GM12878 (cell line): ENCODE measurements around the gene RASSF6. TPM values are rescaled to one million over a fixed set of nuclear protein-coding genes. Genes with fewer than 3 reads are reported as not detected.

Experiments
- ATAC-seq: fragments of 200-7000 bp; cut with Tn5 transposase; 3 replicates; pipeline ENCODE4 v1.9.1; 2020; ENCODE audit warnings: mild to moderate bottlenecking, moderate library complexity
- BruUV-seq: library from RNA; stranded (reverse); fragments of 400-500 nt; replicated peaks from 2 replicates; lab custom pipeline; 2021; lab: Mats Ljungman, UMichigan
- CTCF ChIA-PET: fragments of 300-600 bp; sonication (Branson Sonifier 250); formaldehyde crosslinking; extraction: SDS; loops from one replicate; lab custom pipeline; 2021; ENCODE audit warnings: inconsistent platforms; lab: Yijun Ruan, JAX
- POLR2A ChIA-PET: fragments of 350-600 bp; formaldehyde crosslinking; extraction: SDS; loops from one replicate; lab custom pipeline; 2021; ENCODE audit warnings: inconsistent platforms; lab: Charles Lee
- RAD21 ChIA-PET: fragments of 300-600 bp; sonication (Branson Sonifier 250); formaldehyde crosslinking; loops from one replicate; lab custom pipeline; 2023; ENCODE audit warnings: antibody characterized with exemption; ENCODE audit not compliant: unreplicated experiment; lab: Charles Lee
- SMC1A ChIA-PET: fragments of 300-600 bp; sonication (Branson Sonifier 250); formaldehyde crosslinking; loops from one replicate; lab custom pipeline; 2023; ENCODE audit not compliant: unreplicated experiment, uncharacterized antibody; lab: Charles Lee
- DNase-seq: peaks from one replicate; pipeline ENCODE4 v3.0.0-alpha.2; 2011; ENCODE audit warnings: low read depth, low spot score
- FAIRE-seq: peaks from 3 replicates; lab custom pipeline; 2011; peaks lifted over from hg19 to GRCh38; lab: Jason Lieb, UNC
- H2AFZ ChIP-seq: 2 replicates; pipeline ENCODE4 v1.6.0; 2011; ENCODE audit warnings: low read depth, low read length, control low read depth; ENCODE audit not compliant: control insufficient read depth
- H3K27ac ChIP-seq: 2 replicates; pipeline ENCODE4 v1.5.1; 2011; ENCODE audit warnings: control low read depth; ENCODE audit not compliant: control insufficient read depth, insufficient read depth
- H3K27me3 ChIP-seq, 2 experiments: replicated peaks in 1 of 2; 2 replicates each; pipeline versions ENCODE4 v1.6.0 to v1.6.1; 2011; ENCODE audit warnings: low read length in 1 of 2; ENCODE audit not compliant: control insufficient read depth in 2 of 2, insufficient read depth in 2 of 2
- H3K36me3 ChIP-seq, 2 experiments: 2 replicates each; pipeline ENCODE4 v1.5.1; 2011; ENCODE audit warnings: low read length in 1 of 2; ENCODE audit not compliant: control insufficient read depth in 2 of 2, insufficient read depth in 2 of 2
- H3K4me1 ChIP-seq: 2 replicates; pipeline ENCODE4 v1.6.1; 2011; ENCODE audit warnings: mild to moderate bottlenecking, low read length, moderate library complexity, mixed read lengths; ENCODE audit not compliant: control insufficient read depth, insufficient read depth
- H3K4me2 ChIP-seq: 2 replicates; pipeline ENCODE4 v1.6.0; 2011; ENCODE audit warnings: control low read depth; ENCODE audit not compliant: control insufficient read depth, insufficient read depth
- H3K4me3 ChIP-seq: fragments of 200-600 bp; sonication (generic); 2 replicates; pipeline ENCODE4 v1.5.1; 2016
- H3K79me2 ChIP-seq: 2 replicates; pipeline ENCODE4 v1.6.0; 2011; ENCODE audit warnings: low read length; ENCODE audit not compliant: control insufficient read depth, insufficient read depth
- H3K9ac ChIP-seq: 2 replicates; pipeline ENCODE4 v1.8.0; 2011; ENCODE audit warnings: low read length, control low read depth, mixed read lengths; ENCODE audit not compliant: control insufficient read depth, insufficient read depth
- H3K9me3 ChIP-seq: replicated peaks from 3 replicates; pipeline ENCODE4 v1.5.1; 2011; ENCODE audit warnings: mild to moderate bottlenecking, low read length; ENCODE audit not compliant: control insufficient read depth, insufficient read depth
- H4K20me1 ChIP-seq: 2 replicates; pipeline ENCODE4 v1.6.0; 2011; ENCODE audit not compliant: control insufficient read depth, insufficient read depth
- CTCF ChIP-seq, 3 experiments: IDR thresholded peaks in 2 of 3; conservative IDR thresholded peaks in 1 of 3; 2 replicates each; pipeline ENCODE4 v1.5.1; 2011; ENCODE audit warnings: low read depth in 3 of 3, low read length in 3 of 3, mild to moderate bottlenecking in 3 of 3, control low read depth in 2 of 3, moderate library complexity in 2 of 3, inconsistent platforms in 1 of 3, mixed read lengths in 1 of 3; ENCODE audit not compliant: control insufficient read depth in 2 of 3, insufficient read depth in 1 of 3; ENCODE audit errors: extremely low read depth in 1 of 3
- CUX1 ChIP-seq: IDR thresholded peaks from 2 replicates; pipeline ENCODE4 v1.6.1; 2012; ENCODE audit warnings: improper control_type of control experiment, low read depth, low read length; ENCODE audit not compliant: insufficient replicate concordance
- NBN ChIP-seq: fragments of 450-650 bp; IDR thresholded peaks from 2 replicates; pipeline ENCODE4 v1.6.1; 2016
- RAD21 ChIP-seq: IDR thresholded peaks from 2 replicates; pipeline ENCODE4 v1.6.1; 2011; ENCODE audit warnings: mild to moderate bottlenecking, low read depth, low read length, moderate library complexity; ENCODE audit not compliant: insufficient read depth
- RB1 ChIP-seq: fragments of 450-650 bp; formaldehyde crosslinking; IDR thresholded peaks from 2 replicates; pipeline ENCODE4 v1.6.1; 2017; ENCODE audit warnings: mild to moderate bottlenecking, borderline replicate concordance
- SMC3 ChIP-seq: IDR thresholded peaks from 2 replicates; pipeline ENCODE4 v1.6.1; 2011; ENCODE audit warnings: low read length, improper control_type of control experiment, borderline replicate concordance
- TBL1XR1 ChIP-seq: IDR thresholded peaks from 2 replicates; pipeline ENCODE4 v1.6.1; 2012; ENCODE audit warnings: low read depth, low read length, improper control_type of control experiment
- YY1 ChIP-seq: IDR thresholded peaks from 2 replicates; pipeline ENCODE4 v1.6.1; 2011; ENCODE audit warnings: low read depth, mild to moderate bottlenecking, low read length
- WGBS: methylation state at CpG from one replicate; pipeline ENCODE4 v1.1.6; 2016; ENCODE audit warnings: low lambda C conversion rate; ENCODE audit not compliant: insufficient replicate concordance, insufficient coverage; ENCODE audit errors: missing lambda C conversion rate; 5-methylcytosine and 5-hydroxymethylcytosine counted together
- in situ Hi-C: fragments of 300-500 bp; cut with MboI; formaldehyde crosslinking; loops from 9 replicates; pipeline ENCODE4 v1.14.3; 2018; ENCODE audit warnings: mixed read lengths
- intact Hi-C: fragments of 100-400 bp; cut with micrococcal nuclease; formaldehyde crosslinking; loops from one replicate; pipeline ENCODE4 v1.14.2; 2022; ENCODE audit not compliant: unreplicated experiment
- polyA plus RNA-seq, 11 experiments: library from polyadenylated mRNA; depleted of rRNA in 4 of 11; unstranded in 6 of 11; stranded (reverse) in 5 of 11; fragments of >200 nt; fragmentation: Nextera tagmentation in 4 of 11; fragmentation: Illumina TruSeq in 1 of 11; extraction: Ambion mirVana in 4 of 11; extraction: Trizol in 1 of 11; gene quantifications; 1 replicate in 1 of 11; 2 replicates in 10 of 11; pipeline versions ENCODE4 v1.2.1 to v1.2.3, GENCODE V29; 2011 to 2016; ENCODE audit warnings: inconsistent platforms in 2 of 11, missing spikeins in 2 of 11, low read depth in 1 of 11
- total RNA-seq, 4 experiments: library from RNA; depleted of rRNA in 3 of 4; stranded (reverse); fragments of >200 nt in 3 of 4; fragmentation: Illumina TruSeq in 1 of 4; extraction: Trizol in 1 of 4; gene quantifications; 2 replicates each; pipeline versions ENCODE4 v1.2.1 to v1.2.3, GENCODE V29; 2013 to 2021

Gene RASSF6
- total and polyA plus RNA-seq, 10 of the 15 experiments (the other 5 are each of a cell fraction or from before 2014, with no cell fraction given): 0.28 to 2.9 (median 0.54) TPM

- POLR2A ChIA-PET: interaction anchor here (0.6 kb wide), 1 partner anchor 344 kb away, joined by 3 read pairs; no protein-coding TSS in a partner anchor
- Histone ChIP-seq H3K9me3 (no peaks in the 10 kb centered on the region), H3K4me1 (no peaks in the 10 kb centered on the region), H3K36me3 (no peaks in the 10 kb centered on the region), H3K27ac (no peak overlapping the region), H4K20me1 (no peaks in the 10 kb centered on the region), H3K27me3 (no peaks in the 10 kb centered on the region; a peak in 1 of 4 replicates), H3K4me2 (no peak overlapping the region), H2AFZ (no peak overlapping the region), H3K4me3 (no peak overlapping the region), H3K79me2 (no peaks in the 10 kb centered on the region), H3K9ac (no peak overlapping the region)
- ATAC-seq: peak; percentile 91
- CTCF ChIA-PET: interaction anchor here (0.8 to 11.0 kb wide), 32 partner anchors 9 to 473 kb away, joined by 3 to 120 read pairs (median 4); no protein-coding TSS in a partner anchor
- no peak for FAIRE-seq
- DNase-seq: no peak
- SMC1A ChIA-PET: interaction anchor here (0.9 to 11.8 kb wide), 16 partner anchors 8 to 475 kb away, joined by 3 to 112 read pairs (median 5); no protein-coding TSS in a partner anchor
- intact Hi-C loops: loop anchor here (1.0 to 10.0 kb wide), 5 partner anchors 201 to 471 kb away; partner anchors contain the start of gene CXCL3
- TF ChIP-seq SMC3 (peak; percentile 35; the same call in 1 of the 2 replicates), RAD21 (peak; percentile 55), TBL1XR1 (no peak), YY1 (peak; percentile 33; the same call in 1 of the 2 replicates), CUX1 (no peak), CTCF (IDR thresholded peaks at IDR 0.05 in 2 of 3, conservative IDR thresholded peaks at IDR 0.05 in 1 of 3; ENCODE audit: control insufficient read depth in 2 of 3, extremely low read depth in 1 of 3, insufficient read depth in 1 of 3, low read depth in 3 of 3, low read length in 3 of 3) (peak; percentile 27 to 66 (median 48); a peak in 5 of 6 replicates), NBN (no peak), RB1 (peak; percentile 31; the same call in 1 of the 2 replicates)
- in situ Hi-C loops: loop anchor here (5.0 kb wide), 1 partner anchor 469 kb away; no protein-coding TSS in a partner anchor
- RAD21 ChIA-PET: interaction anchor here (0.8 to 17.2 kb wide), 9 partner anchors 18 to 473 kb away, joined by 3 to 311 read pairs (median 4); no protein-coding TSS in a partner anchor
- WGBS: 0% methylated on average over 6 of the region's 6 CpGs
- BruUV-seq: no TSS peak
These were observed 42.7 kb upstream of the RASSF6 start for GRCh38 chr4:73662709-73663546.
